A549 (cell line): ENCODE data around the gene SAMD7. TPM values are rescaled to one million over a fixed set of nuclear protein-coding genes. Genes with fewer than 3 reads are reported as not detected.

Experiments used
- ATAC-seq, 2 experiments: fragments of 200-7000 bp in 1 of 2; fragments of >200 bp in 1 of 2; cut with Nextera tagmentation in 1 of 2; cut with Tn5 transposase in 1 of 2; 3 replicates each; pipeline versions ENCODE4 v1.8.0 to v1.9.1; 2018 to 2020; ENCODE audit warnings: mild to moderate bottlenecking in 1 of 2, moderate library complexity in 1 of 2
- CTCF ChIA-PET: fragments of 300-600 bp; sonication (Branson Sonifier 250); formaldehyde crosslinking; extraction: SDS; loops from one replicate; lab custom pipeline; 2021; ENCODE audit warnings: antibody characterized with exemption, inconsistent platforms; lab: Yijun Ruan, JAX
- POLR2A ChIA-PET: fragments of 350-600 bp; formaldehyde crosslinking; extraction: SDS; loops from one replicate; lab custom pipeline; 2021; ENCODE audit warnings: antibody characterized with exemption, inconsistent platforms; lab: Yijun Ruan, JAX
- DNase-seq, 2 experiments: peaks; one replicate each; pipeline versions ENCODE4 v3.0.0 to v3.0.0-alpha.2; 2011 to 2016; ENCODE audit warnings: low read depth in 1 of 2, low spot score in 1 of 2
- FAIRE-seq: peaks from 2 replicates; lab custom pipeline; 2011; peaks lifted over from hg19 to GRCh38; lab: Jason Lieb, UNC
- H3K27ac ChIP-seq, 2 experiments: fragments of >200 bp; sonication (Bioruptor Twin); formaldehyde crosslinking; 3 replicates each; pipeline ENCODE4 v1.5.1; 2016 to 2017
- H3K4me1 ChIP-seq: fragments of >200 bp; sonication (Bioruptor Twin); formaldehyde crosslinking; 3 replicates; pipeline ENCODE4 v1.6.1; 2016
- H3K4me2 ChIP-seq: fragments of >200 bp; sonication (Bioruptor Twin); formaldehyde crosslinking; 3 replicates; pipeline ENCODE4 v1.6.1; 2016
- H3K4me3 ChIP-seq: fragments of >200 bp; sonication (Bioruptor Twin); formaldehyde crosslinking; 3 replicates; pipeline ENCODE4 v1.5.1; 2016
- H3K9me3 ChIP-seq: fragments of >200 bp; sonication (Bioruptor Twin); formaldehyde crosslinking; 3 replicates; pipeline ENCODE4 v1.6.1; 2016
- BCL3 ChIP-seq: fragments of >200 bp; sonication (Bioruptor Twin); formaldehyde crosslinking; IDR thresholded peaks from 3 replicates; pipeline ENCODE4 v1.6.1; 2016
- BHLHE40 ChIP-seq: IDR thresholded peaks from 2 replicates; pipeline ENCODE4 v1.6.1; 2012; ENCODE audit warnings: low read depth, low read length, inconsistent platforms
- CBX8 ChIP-seq: fragments of 200-600 bp; sonication (generic); IDR thresholded peaks from 2 replicates; pipeline ENCODE4 v1.6.1; 2016
- CHD2 ChIP-seq: fragments of 150-350 bp; IDR thresholded peaks from 2 replicates; pipeline ENCODE4 v1.6.1; 2014; ENCODE audit warnings: low read length; ENCODE audit not compliant: partially characterized antibody
- CHD4 ChIP-seq: fragments of 200-600 bp; sonication (generic); IDR thresholded peaks from 2 replicates; pipeline ENCODE4 v1.6.1; 2016; ENCODE audit warnings: antibody characterized with exemption, mild to moderate bottlenecking, borderline replicate concordance
- EHF ChIP-seq: fragments of 250-450 bp; sonication (Bioruptor Pico); IDR thresholded peaks from 2 replicates; pipeline ENCODE4 v1.5.0; 2020; ENCODE audit warnings: mild to moderate bottlenecking
- EP300 ChIP-seq, 2 experiments: fragments of >200 bp; sonication (Bioruptor Twin); formaldehyde crosslinking; IDR thresholded peaks; 2 replicates in 1 of 2; 3 replicates in 1 of 2; pipeline ENCODE4 v1.6.1; 2016 to 2017
- FOSL2 ChIP-seq, 2 experiments: fragments of 450-650 bp in 1 of 2; fragments of >200 bp in 1 of 2; sonication (Bioruptor Twin) in 1 of 2; formaldehyde crosslinking; IDR thresholded peaks; 2 replicates each; pipeline versions ENCODE4 v1.5.0 to v1.6.1; 2016 to 2020; ENCODE audit warnings: mild to moderate bottlenecking in 1 of 2, moderate library complexity in 1 of 2
- HDAC2 ChIP-seq: fragments of 200-600 bp; sonication (generic); IDR thresholded peaks from 2 replicates; pipeline ENCODE4 v1.6.1; 2016
- HEYL ChIP-seq: fragments of 250-450 bp; sonication (Bioruptor Pico); IDR thresholded peaks from 2 replicates; pipeline ENCODE4 v1.8.0; 2021; ENCODE audit warnings: mild to moderate bottlenecking, moderate library complexity
- HOXB5 ChIP-seq: fragments of 250-450 bp; sonication (Bioruptor Pico); IDR thresholded peaks from 2 replicates; pipeline ENCODE4 v1.5.0; 2020; ENCODE audit warnings: mild to moderate bottlenecking, moderate library complexity
- MAFK ChIP-seq: fragments of 450-650 bp; IDR thresholded peaks from 2 replicates; pipeline ENCODE4 v1.6.1; 2014; ENCODE audit not compliant: partially characterized antibody
- MYC ChIP-seq: IDR thresholded peaks from 2 replicates; pipeline ENCODE4 v1.6.1; 2012; ENCODE audit warnings: mild to moderate bottlenecking, inconsistent platforms, low read length, improper control_type of control experiment, borderline replicate concordance
- NFE2L2 ChIP-seq: fragments of 150-350 bp; conservative IDR thresholded peaks from 2 replicates; pipeline ENCODE4 v1.6.1; 2014; ENCODE audit warnings: low read length
- PHF8 ChIP-seq: fragments of 200-600 bp; sonication (generic); IDR thresholded peaks from 2 replicates; pipeline ENCODE4 v1.6.1; 2016; ENCODE audit warnings: low read depth, mild to moderate bottlenecking, antibody characterized with exemption, moderate library complexity, borderline replicate concordance
- POLR2A ChIP-seq: IDR thresholded peaks from 2 replicates; pipeline ENCODE4 v1.6.1; 2012; ENCODE audit warnings: mild to moderate bottlenecking, low read length
- RCOR1 ChIP-seq: fragments of 150-350 bp; IDR thresholded peaks from 2 replicates; pipeline ENCODE4 v1.6.1; 2014; ENCODE audit warnings: antibody characterized with exemption, low read length, low read depth
- REST ChIP-seq: fragments of 200-600 bp; sonication (generic); IDR thresholded peaks from 2 replicates; pipeline ENCODE4 v1.6.1; 2016; ENCODE audit warnings: antibody characterized with exemption, mild to moderate bottlenecking, moderate library complexity
- RFX5 ChIP-seq: fragments of 450-650 bp; IDR thresholded peaks from 2 replicates; pipeline ENCODE4 v1.7.1; 2014; ENCODE audit warnings: antibody characterized with exemption, mild to moderate bottlenecking, moderate library complexity
- ZFP36 ChIP-seq: fragments of 450-650 bp; IDR thresholded peaks from 2 replicates; pipeline ENCODE4 v1.6.1; 2014; ENCODE audit warnings: borderline replicate concordance; ENCODE audit not compliant: partially characterized antibody
- ZSCAN20 ChIP-seq: fragments of 250-450 bp; sonication (Bioruptor Pico); IDR thresholded peaks from 2 replicates; pipeline ENCODE4 v1.8.0; 2022; ENCODE audit warnings: mild to moderate bottlenecking, moderate library complexity
- WGBS: methylation state at CpG from one replicate; pipeline ENCODE4 v1.1.6; 2017; ENCODE audit errors: missing lambda C conversion rate; 5-methylcytosine and 5-hydroxymethylcytosine counted together
- polyA plus RNA-seq, 4 experiments: library from polyadenylated mRNA; depleted of rRNA in 3 of 4; stranded (reverse); fragments of >200 nt; fragmentation: RNase III in 1 of 4; extraction: RNeasy Plus Mini Kit Qiagen cat#74134 plus additional on column Dnase treatment in 1 of 4; gene quantifications; 2 replicates in 3 of 4; 3 replicates in 1 of 4; pipeline ENCODE4 v1.2.3, GENCODE V29; 2011 to 2017

The SAMD7 gene
- polyA plus RNA-seq, 2 of the 4 experiments (the other 2 are of a cell fraction), result not detected

GRCh38 chr3:169945313-169945712 is 33.9 kb downstream of the SAMD7 start:
- ChIA-PET POLR2A (no interaction called here), CTCF (no interaction called here)
- WGBS, result 64% methylated on average over 7 of the region's 7 CpGs
- no peak overlapping the region for H3K4me2 ChIP-seq
- no peak for FAIRE-seq
- no peak for TF ChIP-seq RCOR1
- TF ChIP-seq MAFK, result no peak
- TF ChIP-seq, all 56 proteins: peak for 0
- Histone ChIP-seq H3K4me3 (no peak overlapping the region), H3K27ac (no peak overlapping the region), H3K9me3 (no peaks in the 10 kb centered on the region), H3K4me1 (no peaks in the 10 kb centered on the region)
- ATAC-seq, result no peak
- DNase-seq, result no peak

GRCh38 chr3:169946336-169946735 is 35.0 kb downstream of the SAMD7 start:
- DNase-seq, result no peak
- ChIA-PET CTCF (interaction anchor here (0.6 to 1.0 kb wide), 3 partner anchors 20 to 139 kb away, joined by 3 read pairs; no protein-coding TSS in a partner anchor), POLR2A (no interaction called here)
- WGBS, result 62% methylated on average over 3 of the region's 3 CpGs
- Histone ChIP-seq H3K4me2 (no peak overlapping the region), H3K4me1 (no peaks in the 10 kb centered on the region), H3K4me3 (no peak overlapping the region), H3K9me3 (no peaks in the 10 kb centered on the region), H3K27ac (no peak overlapping the region)
- TF ChIP-seq BHLHE40, result no peak
- TF ChIP-seq FOSL2 (IDR thresholded peaks at IDR 0.05), result no peak
- TF ChIP-seq FOSL2 (CRISPR knock-in tag; IDR thresholded peaks at IDR 0.05), result no peak
- no peak for TF ChIP-seq HOXB5 (CRISPR knock-in tag)
- TF ChIP-seq BCL3, result no peak
- no peak for TF ChIP-seq ZFP36
- TF ChIP-seq CHD2, result no peak
- TF ChIP-seq MYC, result no peak
- no peak for TF ChIP-seq CBX8
- TF ChIP-seq RFX5, result no peak
- TF ChIP-seq HEYL (CRISPR knock-in tag), result no peak
- no peak for TF ChIP-seq POLR2A
- TF ChIP-seq NFE2L2, result no peak
- no peak for TF ChIP-seq HDAC2
- TF ChIP-seq PHF8, result no peak
- TF ChIP-seq EP300 (IDR thresholded peaks at IDR 0.05), result no peak
- TF ChIP-seq REST, result no peak
- no peak for TF ChIP-seq EHF (CRISPR knock-in tag)
- no peak for TF ChIP-seq CHD4
- TF ChIP-seq ZSCAN20 (CRISPR knock-in tag), result no peak
- ATAC-seq, result 0 out of 6 replicates have a peak, but pooled peaks of 1 of the 2 experiments have one; percentile 13
- no peak for FAIRE-seq
